ENCODE results near the gene NECAB2.
"Not testable (repeated sequence)": the region's sequence is repeated elsewhere in the genome, so short reads cannot be mapped to it uniquely, and the experiment has no call there.

NECAB2 gene

DNA sequence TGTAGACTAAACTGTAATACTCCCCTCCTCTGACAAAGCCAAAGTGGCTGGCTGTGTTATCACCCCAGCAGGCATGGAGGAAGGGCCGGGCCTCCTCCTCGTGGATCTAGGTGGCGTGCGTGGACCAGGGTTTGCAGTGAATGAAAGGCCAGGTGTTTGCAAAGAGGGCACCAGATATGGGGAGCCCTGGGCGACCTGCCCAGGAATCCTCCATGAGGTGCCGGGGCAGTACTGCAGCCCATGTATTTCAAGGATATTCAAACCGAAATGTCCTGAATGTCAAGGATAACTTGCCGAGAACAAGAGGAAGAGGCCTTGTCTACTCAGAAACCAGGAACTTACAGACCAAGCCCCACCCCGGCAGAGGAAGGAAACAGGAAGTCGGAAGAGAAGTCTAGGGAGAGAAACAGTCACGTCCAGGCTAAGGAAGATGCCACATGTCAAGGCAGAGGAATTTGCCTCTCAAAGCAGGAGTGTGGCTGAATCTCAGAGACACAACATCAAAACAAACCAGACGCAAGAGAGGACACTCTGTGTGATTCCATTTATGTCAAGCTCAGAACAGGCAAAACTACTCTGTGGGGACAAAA lies 28.7 kb upstream of the NECAB2 start:
- Histone ChIP-seq H2BK5ac (ENCODE audit: low read depth, low read length, poor library complexity) (no peak overlapping the region), H3K27me3 (ENCODE audit: insufficient read depth, low read length) (no peaks in the 10 kb centered on the region), H4K12ac (ENCODE audit: low read depth, low read length) (no peak overlapping the region), H3K4me1 (ENCODE audit: control insufficient read depth in 1 of 2, insufficient read depth in 2 of 2, low read length in 2 of 2) (peaks cover 9 to 12% of the 10 kb centered on the region in 2 experiments), H3K27ac (ENCODE audit: low read depth, low read length) (no peak overlapping the region), H2AFZ (ENCODE audit: insufficient read depth, low read length, poor library complexity) (no peak overlapping the region), H3K4me3 (ENCODE audit: low read depth, low read length) (no peak overlapping the region), H3K36me3 (ENCODE audit: control insufficient read depth in 1 of 2, insufficient read depth in 2 of 2, low read length in 2 of 2) (no peaks in the 10 kb centered on the region), H3K79me1 (ENCODE audit: low read length) (no peaks in the 10 kb centered on the region), H2BK12ac (ENCODE audit: low read length) (no peak overlapping the region), H2AK5ac (ENCODE audit: low read length) (no peak overlapping the region), H3K18ac (ENCODE audit: low read length) (no peak overlapping the region), H4K91ac (ENCODE audit: low read depth, low read length) (no peak overlapping the region), H3K4ac (ENCODE audit: low read depth, low read length) (no peak overlapping the region), H3K14ac (ENCODE audit: low read length) (no peak overlapping the region), H4K8ac (ENCODE audit: low read depth, low read length) (no peak overlapping the region), H3K79me2 (ENCODE audit: control insufficient read depth, insufficient read depth, low read length, poor library complexity) (no peaks in the 10 kb centered on the region), H3K23ac (ENCODE audit: low read length) (no peak overlapping the region), H3K9ac (ENCODE audit: low read length) (no peak overlapping the region), H3K4me2 (ENCODE audit: low read length) (no peak overlapping the region), H2BK120ac (ENCODE audit: insufficient read depth, low read length, poor library complexity) (no peak overlapping the region), H3K9me3 (ENCODE audit: insufficient read depth, low read depth, low read length) (no peaks in the 10 kb centered on the region)
- no CpG with 5 or more reads among the region's 12 CpGs for WGBS (ENCODE audit: extremely low coverage, insufficient coverage, insufficient read length)
- DNase-seq = no peak

DNA sequence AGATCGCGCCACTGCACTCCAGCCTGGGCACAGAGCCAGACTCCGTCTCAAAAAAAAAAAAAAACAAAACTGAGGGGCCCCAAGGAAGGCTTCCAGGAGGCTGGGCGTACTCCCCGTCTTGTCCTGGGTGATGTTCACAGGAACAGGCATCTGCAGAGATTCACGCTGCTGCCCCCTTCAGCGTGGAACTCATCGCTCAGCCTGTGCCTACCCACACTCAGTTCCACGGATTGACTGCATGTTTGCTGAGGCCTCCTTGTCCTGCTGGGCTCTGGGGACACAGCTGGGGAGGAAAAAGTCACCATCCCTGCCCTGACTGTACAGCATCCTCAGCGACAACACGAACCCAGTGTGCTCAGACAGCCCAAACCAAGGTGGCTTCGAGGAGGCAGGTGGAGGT lies 27.9 kb upstream of the NECAB2 start:
- H3K4me1 ChIP-seq (ENCODE audit: control insufficient read depth in 1 of 2, insufficient read depth in 2 of 2, low read length in 2 of 2) = peaks cover 9 to 12% of the 10 kb centered on the region in 2 experiments
- H3K36me3 ChIP-seq (ENCODE audit: control insufficient read depth in 1 of 2, insufficient read depth in 2 of 2, low read length in 2 of 2) = no peaks in the 10 kb centered on the region
- no peak overlapping the region for H2AFZ ChIP-seq (ENCODE audit: insufficient read depth, low read length, poor library complexity)
- no peak overlapping the region for H4K12ac ChIP-seq (ENCODE audit: low read depth, low read length)
- H2BK12ac ChIP-seq (ENCODE audit: low read length) = no peak overlapping the region
- no peak overlapping the region for H3K18ac ChIP-seq (ENCODE audit: low read length)
- H2AK5ac ChIP-seq (ENCODE audit: low read length) = no peak overlapping the region
- no CpG with 5 or more reads among the region's 12 CpGs for WGBS (ENCODE audit: extremely low coverage, insufficient coverage, insufficient read length)
- no peak overlapping the region for H3K4ac ChIP-seq (ENCODE audit: low read depth, low read length)
- no peaks in the 10 kb centered on the region for H3K79me1 ChIP-seq (ENCODE audit: low read length)
- H4K91ac ChIP-seq (ENCODE audit: low read depth, low read length) = no peak overlapping the region
- H4K8ac ChIP-seq (ENCODE audit: low read depth, low read length) = no peak overlapping the region
- H2BK120ac ChIP-seq (ENCODE audit: insufficient read depth, low read length, poor library complexity) = no peak overlapping the region
- H2BK5ac ChIP-seq (ENCODE audit: low read depth, low read length, poor library complexity) = no peak overlapping the region
- H3K23ac ChIP-seq (ENCODE audit: low read length) = no peak overlapping the region
- no peak for DNase-seq
- no peaks in the 10 kb centered on the region for H3K27me3 ChIP-seq (ENCODE audit: insufficient read depth, low read length)
- no peak overlapping the region for H3K9ac ChIP-seq (ENCODE audit: low read length)
- no peak overlapping the region for H3K4me2 ChIP-seq (ENCODE audit: low read length)
- no peak overlapping the region for H3K14ac ChIP-seq (ENCODE audit: low read length)
- no peak overlapping the region for H3K27ac ChIP-seq (ENCODE audit: low read depth, low read length)
- no peaks in the 10 kb centered on the region for H3K79me2 ChIP-seq (ENCODE audit: control insufficient read depth, insufficient read depth, low read length, poor library complexity)
- no peaks in the 10 kb centered on the region for H3K9me3 ChIP-seq (ENCODE audit: insufficient read depth, low read depth, low read length)
- no peak overlapping the region for H3K4me3 ChIP-seq (ENCODE audit: low read depth, low read length)

DNA sequence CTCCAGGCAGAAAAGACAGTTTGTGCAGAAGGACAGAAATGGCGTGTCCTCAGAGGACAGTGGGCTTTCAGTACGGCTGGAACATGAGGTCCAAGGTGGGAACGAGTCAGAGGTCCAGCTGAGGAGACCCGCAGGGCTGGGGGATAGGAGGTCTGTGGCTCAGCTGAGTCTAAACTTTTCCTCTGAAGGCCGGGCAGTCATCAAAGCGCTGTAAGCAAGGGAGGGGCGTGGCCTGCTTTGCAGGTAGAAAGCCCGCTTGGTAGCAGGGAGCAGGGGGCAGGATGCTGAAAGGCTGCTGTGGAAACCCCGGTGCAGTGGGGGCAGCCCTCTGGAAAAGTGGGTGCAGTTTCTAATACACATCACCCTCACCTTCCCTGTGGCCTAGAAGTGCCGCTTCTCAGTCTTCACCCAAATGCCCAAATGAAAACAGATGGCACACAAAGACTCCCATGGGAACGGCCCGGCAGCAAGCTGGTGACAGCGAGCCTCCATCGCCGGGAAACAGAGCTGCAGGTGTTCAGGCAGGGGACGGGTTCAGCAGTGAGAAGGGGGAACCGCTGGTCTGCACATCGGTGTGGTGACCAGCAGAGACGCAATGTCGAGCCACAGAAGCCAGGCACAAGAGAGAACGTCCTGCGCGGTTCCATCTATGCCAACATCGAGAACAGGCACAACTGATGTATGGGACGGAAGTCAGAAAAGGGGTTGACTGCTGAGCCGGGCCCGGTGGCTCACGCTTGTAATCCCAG lies 27.2 kb upstream of the NECAB2 start:
- H4K12ac ChIP-seq (ENCODE audit: low read depth, low read length) = no peak overlapping the region
- no peak for DNase-seq
- no CpG with 5 or more reads among the region's 28 CpGs for WGBS (ENCODE audit: extremely low coverage, insufficient coverage, insufficient read length)
- no peak overlapping the region for H3K18ac ChIP-seq (ENCODE audit: low read length)
- no peak overlapping the region for H2BK5ac ChIP-seq (ENCODE audit: low read depth, low read length, poor library complexity)
- no peak overlapping the region for H2BK120ac ChIP-seq (ENCODE audit: insufficient read depth, low read length, poor library complexity)
- H3K4ac ChIP-seq (ENCODE audit: low read depth, low read length) = no peak overlapping the region
- H3K9ac ChIP-seq (ENCODE audit: low read length) = no peak overlapping the region
- H3K27ac ChIP-seq (ENCODE audit: low read depth, low read length) = no peak overlapping the region
- H3K4me1 ChIP-seq (ENCODE audit: control insufficient read depth in 1 of 2, insufficient read depth in 2 of 2, low read length in 2 of 2) = peaks cover 9 to 12% of the 10 kb centered on the region in 2 experiments
- H3K79me1 ChIP-seq (ENCODE audit: low read length) = no peaks in the 10 kb centered on the region
- no peaks in the 10 kb centered on the region for H3K27me3 ChIP-seq (ENCODE audit: insufficient read depth, low read length)
- H4K8ac ChIP-seq (ENCODE audit: low read depth, low read length) = no peak overlapping the region
- no peaks in the 10 kb centered on the region for H3K79me2 ChIP-seq (ENCODE audit: control insufficient read depth, insufficient read depth, low read length, poor library complexity)
- H3K4me2 ChIP-seq (ENCODE audit: low read length) = no peak overlapping the region
- no peak overlapping the region for H2BK12ac ChIP-seq (ENCODE audit: low read length)
- H2AFZ ChIP-seq (ENCODE audit: insufficient read depth, low read length, poor library complexity) = no peak overlapping the region
- no peaks in the 10 kb centered on the region for H3K36me3 ChIP-seq (ENCODE audit: control insufficient read depth in 1 of 2, insufficient read depth in 2 of 2, low read length in 2 of 2)
- H2AK5ac ChIP-seq (ENCODE audit: low read length) = no peak overlapping the region
- no peaks in the 10 kb centered on the region for H3K9me3 ChIP-seq (ENCODE audit: insufficient read depth, low read depth, low read length)
- no peak overlapping the region for H3K23ac ChIP-seq (ENCODE audit: low read length)
- no peak overlapping the region for H3K14ac ChIP-seq (ENCODE audit: low read length)
- H4K91ac ChIP-seq (ENCODE audit: low read depth, low read length) = no peak overlapping the region
- H3K4me3 ChIP-seq (ENCODE audit: low read depth, low read length) = no peak overlapping the region

DNA sequence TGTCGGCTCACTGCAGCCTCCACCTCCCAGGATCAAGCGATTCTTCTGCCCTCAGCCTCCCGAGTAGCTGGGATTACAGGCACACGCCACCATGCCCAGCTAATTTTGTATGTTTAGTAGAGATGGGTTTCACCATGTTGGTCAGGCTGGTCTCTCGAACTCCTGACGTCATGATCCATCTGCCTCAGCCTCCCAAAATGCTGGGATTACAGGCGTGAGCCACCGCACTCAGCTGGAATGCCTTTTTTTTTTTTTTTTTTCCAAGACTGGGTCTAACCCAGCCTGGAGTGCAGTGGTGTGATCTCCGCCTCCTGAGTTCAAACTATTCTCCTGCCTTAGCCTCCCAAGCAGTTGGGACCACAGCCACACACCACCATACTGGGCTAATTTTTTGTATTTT lies 26.5 kb upstream of the NECAB2 start:
- no CpG with 5 or more reads among the region's 9 CpGs for WGBS (ENCODE audit: extremely low coverage, insufficient coverage, insufficient read length)
- H3K4me3 ChIP-seq (ENCODE audit: low read depth, low read length); H3K4ac ChIP-seq (ENCODE audit: low read depth, low read length); H2BK120ac ChIP-seq (ENCODE audit: insufficient read depth, low read length, poor library complexity); H3K4me2 ChIP-seq (ENCODE audit: low read length); H3K79me2 ChIP-seq (ENCODE audit: control insufficient read depth, insufficient read depth, low read length, poor library complexity); H3K79me1 ChIP-seq (ENCODE audit: low read length); H3K14ac ChIP-seq (ENCODE audit: low read length); H3K27me3 ChIP-seq (ENCODE audit: insufficient read depth, low read length); H3K9ac ChIP-seq (ENCODE audit: low read length); H4K8ac ChIP-seq (ENCODE audit: low read depth, low read length); H2BK5ac ChIP-seq (ENCODE audit: low read depth, low read length, poor library complexity); H3K36me3 ChIP-seq (ENCODE audit: control insufficient read depth in 1 of 2, insufficient read depth in 2 of 2, low read length in 2 of 2); H3K23ac ChIP-seq (ENCODE audit: low read length); H2AK5ac ChIP-seq (ENCODE audit: low read length); H2BK12ac ChIP-seq (ENCODE audit: low read length); DNase-seq; H3K27ac ChIP-seq (ENCODE audit: low read depth, low read length); H4K12ac ChIP-seq (ENCODE audit: low read depth, low read length); H2AFZ ChIP-seq (ENCODE audit: insufficient read depth, low read length, poor library complexity); H4K91ac ChIP-seq (ENCODE audit: low read depth, low read length); H3K18ac ChIP-seq (ENCODE audit: low read length); H3K9me3 ChIP-seq (ENCODE audit: insufficient read depth, low read depth, low read length): not testable (repeated sequence)
- H3K4me1 ChIP-seq (ENCODE audit: control insufficient read depth in 1 of 2, insufficient read depth in 2 of 2, low read length in 2 of 2) = peaks cover 9 to 12% of the 10 kb centered on the region in 2 experiments

Measured in trophoblast cell (in vitro differentiated cells and primary cell).